EH (cell line): Measurements from ENCODE around the gene SYMPK.

Experiments
- DNase-seq: peaks from one replicate; pipeline ENCODE4 v3.0.0-alpha.2; 2015; ENCODE audit warnings: low read depth

SYMPK gene

DNA sequence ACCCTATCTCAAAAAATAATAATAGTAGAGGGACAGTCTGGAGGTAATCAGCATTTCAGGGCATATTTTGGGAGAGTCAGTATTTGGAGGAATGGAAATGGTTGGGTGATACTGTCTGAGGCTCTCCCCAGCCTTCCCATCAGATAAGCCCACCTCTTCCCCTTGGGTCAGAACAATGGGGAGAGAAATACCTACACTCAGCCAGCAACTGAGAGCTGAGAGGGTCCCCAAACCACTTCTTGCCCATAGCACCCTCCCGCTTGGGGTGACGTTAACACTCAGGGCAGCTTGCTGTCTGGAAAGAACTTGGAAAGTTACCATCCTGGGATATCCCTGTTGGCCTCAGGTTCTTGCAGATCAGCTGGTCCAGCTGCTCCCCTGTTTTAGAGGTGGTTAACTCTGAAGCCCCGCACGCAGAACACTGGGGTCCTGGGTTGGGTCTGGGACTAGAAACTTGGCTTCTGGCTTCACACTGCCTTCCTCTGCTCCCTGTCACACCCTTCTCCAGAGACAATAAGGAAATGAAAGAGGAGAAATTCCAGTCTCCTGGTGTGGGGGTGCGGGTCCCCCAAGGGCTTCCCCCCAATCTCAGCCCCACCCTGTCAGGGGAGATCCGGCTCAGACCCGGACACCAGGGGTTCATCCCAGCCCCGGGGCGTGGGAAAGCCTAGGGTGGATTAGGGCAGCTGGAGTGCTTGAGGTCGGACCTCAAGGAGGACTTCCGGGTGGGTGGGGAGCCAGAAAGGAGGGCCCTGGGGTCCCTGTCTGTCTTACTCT, 3.6 kb upstream of the SYMPK start:
- DNase-seq: no peak

DNA sequence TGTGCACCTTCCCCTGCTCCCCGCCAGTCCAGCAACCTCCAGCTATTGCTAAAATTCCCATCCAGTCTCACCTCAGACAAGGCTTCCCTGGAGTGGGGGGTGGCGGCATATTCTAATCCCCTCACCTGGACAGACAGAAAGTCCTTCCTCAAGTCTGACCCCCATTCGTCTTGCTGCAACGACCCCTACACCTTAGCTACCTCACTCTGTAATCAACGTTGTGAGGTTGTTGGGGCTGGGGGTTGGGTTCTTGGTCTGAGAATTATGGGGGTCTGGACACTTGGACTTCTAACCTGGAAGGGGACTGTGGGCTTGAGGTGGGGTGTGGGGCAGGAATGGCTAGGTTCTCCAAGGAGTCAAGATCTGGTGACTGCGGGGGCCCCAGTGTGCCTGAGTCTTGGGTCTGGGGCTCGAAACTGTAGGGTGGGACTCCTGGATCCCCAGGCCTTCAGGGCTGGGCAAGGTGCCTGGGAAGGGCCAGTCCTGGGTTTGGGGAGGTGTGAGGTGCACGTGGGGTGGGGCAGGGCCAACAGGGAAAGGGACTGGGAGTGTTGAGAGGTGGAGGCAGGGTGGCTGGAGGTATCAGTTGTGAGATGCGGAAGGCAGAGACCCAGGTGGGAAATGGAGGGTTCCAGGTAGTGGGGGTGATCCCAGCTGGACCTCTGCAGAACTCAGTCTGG, 2.5 kb upstream of the SYMPK start:
- DNase-seq: no peak

DNA sequence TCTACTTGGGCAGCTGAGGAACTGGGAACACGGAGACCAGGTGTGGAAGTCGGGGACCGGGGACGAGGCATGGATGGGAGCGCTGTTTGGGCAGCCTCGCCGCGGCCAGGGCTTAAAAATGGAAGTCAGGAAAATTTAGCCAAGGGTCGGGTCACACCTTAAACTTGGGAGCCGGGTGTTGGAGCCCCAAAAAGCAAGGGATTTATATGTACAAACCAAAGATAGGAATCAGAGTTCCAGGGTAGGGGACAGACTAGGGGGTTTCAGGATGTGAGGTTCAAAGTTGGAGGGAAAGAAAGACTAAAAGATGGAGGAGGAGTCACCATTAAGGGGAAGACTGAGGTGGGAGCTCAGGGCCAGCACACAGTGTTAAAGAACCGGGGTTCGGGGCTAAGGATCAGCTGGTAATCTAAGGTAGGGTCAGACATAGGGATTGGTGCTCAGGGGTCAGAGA, 1.7 kb upstream of the SYMPK start:
- no peak for DNase-seq

- peak; percentile 41 for DNase-seq
Observed at GRCh38 chr19:45863840-45864628, 1.1 kb upstream of the SYMPK start, which contains the start of gene FOXA3. FOXA3 (plus strand) TSS chr19:45864326; CDS start chr19:45864457, 131 bp downstream.

DNA sequence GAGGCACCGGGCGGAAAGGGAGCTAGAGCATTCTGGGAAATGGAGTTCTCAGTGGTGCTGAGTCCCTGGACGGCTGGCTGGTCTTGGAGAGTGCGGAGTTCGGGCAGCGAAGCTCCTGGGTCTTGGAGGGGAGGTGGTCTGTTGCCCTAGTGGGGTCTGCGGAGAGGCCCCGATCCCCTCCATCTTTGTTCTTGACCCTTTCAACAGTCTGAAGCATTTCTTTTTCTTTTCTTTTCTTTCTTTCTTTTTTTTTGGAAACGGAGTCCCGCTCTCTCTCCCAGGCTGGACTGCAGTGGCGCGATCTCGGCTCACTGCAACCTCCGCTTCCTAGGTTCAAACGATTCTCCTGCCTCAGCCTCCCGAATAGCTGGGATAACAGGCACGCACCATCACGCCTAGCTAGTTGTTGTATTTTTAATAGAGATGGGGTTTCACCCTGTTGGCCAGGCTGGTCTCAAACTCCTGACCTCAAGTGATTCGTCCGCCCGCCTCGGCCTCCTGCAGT, 440 bp upstream of the SYMPK start:
- DNase-seq: no peak

GRCh38 chr19:45862271-45862563, 730 bp downstream of the SYMPK start:
- DNase-seq: no peak

GRCh38 chr19:45860359-45861259, 2.3 kb downstream of the SYMPK start:
- no peak for DNase-seq

- DNase-seq: no peak
Observed at GRCh38 chr19:45854167-45854778, 8.7 kb downstream of the SYMPK start.

DNA sequence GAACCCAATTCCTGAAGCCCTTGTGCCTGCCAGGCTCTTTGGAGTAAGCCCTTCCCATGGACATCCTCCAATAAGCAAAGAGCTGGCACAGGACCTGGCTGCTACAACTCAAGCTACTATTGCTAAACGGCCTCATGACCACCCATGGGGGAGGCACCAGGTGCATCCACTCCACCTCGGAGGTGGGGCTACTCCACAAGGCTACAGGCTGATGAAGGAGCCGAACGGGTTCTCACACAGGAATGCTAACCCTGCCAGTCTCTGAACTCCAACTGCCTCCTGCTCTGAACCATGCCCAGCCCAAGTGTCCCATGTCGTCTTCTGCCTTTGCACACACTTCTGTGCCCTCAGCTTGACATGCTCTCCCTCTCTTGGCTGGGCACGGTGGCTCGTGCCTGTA, 10.0 kb downstream of the SYMPK start:
- peak; percentile 6 for DNase-seq

- DNase-seq: peak; percentile 67
Observed at GRCh38 chr19:45852145-45852750, 10.7 kb downstream of the SYMPK start.

- no peak for DNase-seq
Observed at GRCh38 chr19:45848922-45849321, 14.0 kb downstream of the SYMPK start.

DNA sequence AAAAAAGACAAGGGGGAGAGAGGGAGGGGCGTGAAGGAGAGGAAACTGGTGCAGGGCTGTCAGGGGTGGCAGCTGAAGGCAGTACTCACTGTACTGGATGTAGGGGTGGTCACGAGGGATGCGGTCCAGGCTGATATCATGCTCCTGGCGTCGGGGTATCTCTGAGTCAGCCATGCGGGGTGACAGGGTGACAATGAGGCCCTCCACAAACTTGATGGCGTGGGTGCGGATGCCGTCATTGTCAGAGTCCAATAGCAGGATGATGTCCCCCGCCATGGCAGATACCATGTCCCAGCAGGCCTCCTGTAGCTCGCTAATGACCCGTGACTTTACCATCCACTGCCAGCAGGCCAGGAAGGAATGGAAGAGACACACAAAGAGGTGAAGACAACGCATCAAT, 15.3 kb downstream of the SYMPK start:
- no peak for DNase-seq

DNA sequence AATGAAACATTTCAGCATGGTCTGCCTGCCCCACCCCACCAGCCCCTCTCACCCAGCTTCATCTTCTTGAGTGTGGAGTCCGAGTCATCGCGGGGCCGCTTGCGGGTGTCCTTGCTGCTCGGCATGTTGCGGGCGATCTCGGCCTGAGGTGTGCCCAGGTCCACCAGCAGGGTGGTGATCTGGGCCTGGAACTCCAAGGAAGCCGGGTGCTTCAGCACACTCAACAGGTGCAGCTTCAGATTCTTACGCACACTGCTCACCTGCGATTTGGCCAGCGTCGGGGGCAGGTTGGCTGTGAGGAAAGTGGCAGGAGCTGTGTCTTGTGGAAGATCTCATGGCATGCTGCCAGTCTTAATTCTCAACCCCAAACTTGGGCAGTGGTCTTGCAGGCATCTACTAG, 20.7 kb downstream of the SYMPK start:
- DNase-seq: no peak

DNA sequence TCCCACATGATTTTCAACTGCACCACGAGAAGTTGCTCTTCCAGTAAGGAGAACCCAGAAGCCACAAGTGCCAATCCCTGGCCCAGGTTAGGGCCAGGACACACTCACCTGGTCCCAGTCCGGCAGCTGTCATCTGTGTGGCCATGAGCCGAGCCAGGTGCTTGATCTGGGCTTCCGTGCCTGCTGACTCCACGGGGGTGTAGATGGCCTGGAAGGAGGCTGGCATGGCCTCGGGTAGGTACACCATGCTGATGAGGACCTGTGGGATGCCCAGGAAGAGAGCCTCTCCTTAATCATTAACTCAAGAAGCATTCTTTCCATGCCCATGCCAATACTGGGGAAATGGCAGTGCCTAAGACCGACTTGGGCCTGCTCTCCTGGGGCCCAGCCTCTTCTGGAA, 28.0 kb downstream of the SYMPK start:
- no peak for DNase-seq

- DNase-seq: no peak
Observed at GRCh38 chr19:45828945-45829344, 34.0 kb downstream of the SYMPK start.

DNA sequence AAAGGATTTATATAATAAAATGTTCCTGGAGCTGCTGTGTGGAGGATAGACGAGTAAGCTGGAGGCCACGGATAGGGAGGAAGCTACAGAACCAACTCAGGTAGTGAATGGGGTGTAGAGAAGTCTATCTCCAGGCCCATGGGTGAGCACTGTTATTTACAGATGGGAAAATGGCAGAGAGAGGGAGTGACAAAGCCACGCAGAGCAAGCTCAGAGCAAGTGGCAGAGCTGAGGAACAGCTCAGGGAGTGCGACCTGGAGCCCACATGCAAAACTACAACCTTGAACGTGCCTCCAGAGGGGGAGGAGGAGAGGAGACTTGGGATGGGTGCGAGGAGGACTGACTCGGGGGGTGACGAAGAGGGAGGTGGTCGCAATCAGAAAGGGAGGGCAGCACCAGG, 34.4 kb downstream of the SYMPK start:
- no peak for DNase-seq

GRCh38 chr19:45827459-45828093, 35.4 kb downstream of the SYMPK start:
- no peak for DNase-seq

GRCh38 chr19:45826934-45827333, 36.0 kb downstream of the SYMPK start:
- DNase-seq: no peak

- no peak for DNase-seq
Observed at GRCh38 chr19:45825917-45826893, 36.7 kb downstream of the SYMPK start.
